Stimulated activated CD4-positive, alpha-beta T cell treated with anti-CD3 and anti-CD28 coated beads, TNF-alpha, amount 100 ng/mL, for 48 hours (primary cell): ENCODE data around the gene PFDN4.
"Not testable (repeated sequence)": the region's sequence is repeated elsewhere in the genome, so short reads cannot be mapped to it uniquely, and the experiment has no call there.

Source experiments
- DNase-seq, 3 donors: peaks; one replicate each; pipeline ENCODE4 v3.0.0-alpha.2; 2020; ENCODE audit warnings: low read depth in 3 of 3

Gene PFDN4

GRCh38 chr20:54223751-54224150, 15.9 kb downstream of the PFDN4 start:
- no peak for DNase-seq

GRCh38 chr20:54224642-54225041, 16.8 kb downstream of the PFDN4 start:
- DNase-seq = not testable (repeated sequence)

GRCh38 chr20:54227241-54227640, 19.4 kb downstream of the PFDN4 start:
- no peak for DNase-seq

GRCh38 chr20:54227751-54228150, 19.9 kb downstream of the PFDN4 start:
- no peak for DNase-seq

GRCh38 chr20:54228841-54229240, 21.0 kb downstream of the PFDN4 start:
- no peak for DNase-seq

GRCh38 chr20:54229566-54230160, 21.8 kb downstream of the PFDN4 start:
- DNase-seq = no peak

GRCh38 chr20:54231036-54231435, 23.1 kb downstream of the PFDN4 start:
- DNase-seq = no peak

- no peak for DNase-seq
Measured at GRCh38 chr20:54234991-54235390, 27.1 kb downstream of the PFDN4 start.

- DNase-seq = no peak
Measured at GRCh38 chr20:54237116-54237943, 29.4 kb downstream of the PFDN4 start.

GRCh38 chr20:54244113-54244512, 36.2 kb downstream of the PFDN4 start:
- no peak for DNase-seq

- DNase-seq = not testable (repeated sequence)
Measured at GRCh38 chr20:54248705-54249104, 40.8 kb downstream of the PFDN4 start.

GRCh38 chr20:54250691-54251090, 42.8 kb downstream of the PFDN4 start:
- no peak for DNase-seq

GRCh38 chr20:54251096-54251495, 43.2 kb downstream of the PFDN4 start:
- DNase-seq = no peak

GRCh38 chr20:54254596-54254995, 46.7 kb downstream of the PFDN4 start:
- no peak for DNase-seq

GRCh38 chr20:54255157-54255556, 47.3 kb downstream of the PFDN4 start:
- no peak for DNase-seq

GRCh38 chr20:54256202-54256601, 48.3 kb downstream of the PFDN4 start:
- DNase-seq = no peak

- DNase-seq = no peak
Measured at GRCh38 chr20:54257071-54257816, 49.4 kb downstream of the PFDN4 start.

- DNase-seq = no peak
Measured at GRCh38 chr20:54260116-54260515, 52.2 kb downstream of the PFDN4 start.

GRCh38 chr20:54262671-54263070, 54.8 kb downstream of the PFDN4 start:
- no peak for DNase-seq

GRCh38 chr20:54263116-54263690, 55.3 kb downstream of the PFDN4 start:
- DNase-seq = no peak

- not testable (repeated sequence) for DNase-seq
Measured at GRCh38 chr20:54265791-54266190, 57.9 kb downstream of the PFDN4 start.

GRCh38 chr20:54266844-54267243, 59.0 kb downstream of the PFDN4 start:
- DNase-seq = no peak
